Measurements from ENCODE around the gene PEPD.
A peak's percentile ranks its signal among the peaks of the same experiment; 100 is the strongest.

Gene PEPD

DNA sequence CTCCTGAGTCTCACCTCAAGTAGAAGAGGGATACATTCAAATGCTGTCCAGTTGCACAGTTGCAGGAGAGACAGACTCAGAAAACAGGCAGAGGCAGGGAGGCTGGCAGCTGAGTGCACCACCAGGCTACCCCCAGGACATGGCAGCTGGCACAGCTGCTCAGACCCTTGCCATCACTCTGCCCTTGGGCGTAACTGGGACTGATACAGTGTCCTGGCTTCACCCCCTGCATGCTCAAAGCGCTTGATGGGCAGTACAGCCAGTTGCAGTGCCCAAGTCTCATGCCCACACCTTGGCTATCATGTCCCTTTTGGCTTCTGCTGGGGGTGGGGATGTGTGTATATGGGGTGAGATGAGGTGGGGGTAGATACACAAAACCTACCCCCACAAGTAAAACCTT lies 5.5 kb upstream of the PEPD start:
- TF ChIP-seq, protein P1, sequence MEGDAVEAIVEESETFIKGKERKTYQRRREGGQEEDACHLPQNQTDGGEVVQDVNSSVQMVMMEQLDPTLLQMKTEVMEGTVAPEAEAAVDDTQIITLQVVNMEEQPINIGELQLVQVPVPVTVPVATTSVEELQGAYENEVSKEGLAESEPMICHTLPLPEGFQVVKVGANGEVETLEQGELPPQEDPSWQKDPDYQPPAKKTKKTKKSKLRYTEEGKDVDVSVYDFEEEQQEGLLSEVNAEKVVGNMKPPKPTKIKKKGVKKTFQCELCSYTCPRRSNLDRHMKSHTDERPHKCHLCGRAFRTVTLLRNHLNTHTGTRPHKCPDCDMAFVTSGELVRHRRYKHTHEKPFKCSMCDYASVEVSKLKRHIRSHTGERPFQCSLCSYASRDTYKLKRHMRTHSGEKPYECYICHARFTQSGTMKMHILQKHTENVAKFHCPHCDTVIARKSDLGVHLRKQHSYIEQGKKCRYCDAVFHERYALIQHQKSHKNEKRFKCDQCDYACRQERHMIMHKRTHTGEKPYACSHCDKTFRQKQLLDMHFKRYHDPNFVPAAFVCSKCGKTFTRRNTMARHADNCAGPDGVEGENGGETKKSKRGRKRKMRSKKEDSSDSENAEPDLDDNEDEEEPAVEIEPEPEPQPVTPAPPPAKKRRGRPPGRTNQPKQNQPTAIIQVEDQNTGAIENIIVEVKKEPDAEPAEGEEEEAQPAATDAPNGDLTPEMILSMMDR (IDR thresholded peaks at IDR 0.05; ENCODE audit: insufficient read depth, low read length, missing control alignments): no peak
- ChIA-PET CTCF (interaction anchor here (1.0 kb wide), 1 partner anchor 94 kb away, joined by 3 read pairs; no protein-coding TSS in a partner anchor), POLR2A (no interaction called here)
- H3K4me3 ChIP-seq (ENCODE audit: low read depth, low read length): no peak overlapping the region
- no peak for DNase-seq (ENCODE audit: low read depth, low spot score)

GRCh38 chr19:33524024-33524664 lies 2.6 kb upstream of the PEPD start:
- ChIA-PET CTCF (no interaction called here), POLR2A (no interaction called here)
- DNase-seq (ENCODE audit: low read depth, low spot score): no peak
- H3K4me3 ChIP-seq (ENCODE audit: low read depth, low read length): no peak overlapping the region
- TF ChIP-seq, protein P1 (IDR thresholded peaks at IDR 0.05; ENCODE audit: insufficient read depth, low read length, missing control alignments): no peak

DNA sequence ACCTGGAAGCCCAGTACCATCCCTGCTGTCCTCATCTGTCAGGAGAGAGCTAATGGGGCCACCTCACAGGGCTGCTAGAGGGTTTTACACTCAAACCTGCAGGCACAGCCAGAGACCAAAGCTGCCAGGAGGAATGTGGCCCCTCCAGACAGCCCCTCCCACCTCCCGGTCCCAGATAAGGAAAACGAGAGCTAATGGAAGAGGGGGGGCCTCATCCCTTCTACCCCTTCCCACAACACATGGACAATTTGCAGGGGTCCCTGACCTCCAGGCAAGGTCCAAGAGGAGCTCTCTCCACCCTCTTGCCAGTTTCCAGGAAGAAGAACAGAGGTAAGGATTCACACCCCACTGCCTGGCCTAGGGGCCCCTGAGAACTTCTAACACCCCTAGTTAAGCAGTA lies 1.6 kb upstream of the PEPD start:
- ChIA-PET CTCF (no interaction called here), POLR2A (no interaction called here)
- no peak overlapping the region for H3K4me3 ChIP-seq (ENCODE audit: low read depth, low read length)
- no peak for DNase-seq (ENCODE audit: low read depth, low spot score)
- TF ChIP-seq, protein P1 (IDR thresholded peaks at IDR 0.05; ENCODE audit: insufficient read depth, low read length, missing control alignments): no peak

DNA sequence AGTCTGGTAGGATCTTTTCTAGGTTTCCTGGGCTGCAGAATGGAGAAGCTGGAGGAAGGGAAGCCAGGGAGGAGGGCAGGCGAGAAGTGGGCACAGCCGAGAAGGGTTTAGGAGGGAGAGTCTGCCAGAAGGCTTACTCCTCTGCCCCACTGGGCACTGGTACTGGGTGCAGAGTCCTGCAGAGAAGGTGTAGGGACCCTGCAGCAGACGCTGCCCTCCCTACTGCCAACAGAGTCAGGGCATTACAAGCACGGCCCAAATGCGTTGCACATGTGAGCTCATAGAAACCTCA lies 726 bp upstream of the PEPD start:
- TF ChIP-seq, protein P1 (IDR thresholded peaks at IDR 0.05; ENCODE audit: insufficient read depth, low read length, missing control alignments): no peak
- ChIA-PET CTCF (no interaction called here), POLR2A (interaction anchor here (0.6 to 1.4 kb wide), 5 partner anchors 12 to 274 kb away, joined by 3 to 5 read pairs (median 3); partner anchors contain the start of gene KCTD15)
- no peak for DNase-seq (ENCODE audit: low read depth, low spot score)
- H3K4me3 ChIP-seq (ENCODE audit: low read depth, low read length): peak overlapping the region; percentile 87

DNA sequence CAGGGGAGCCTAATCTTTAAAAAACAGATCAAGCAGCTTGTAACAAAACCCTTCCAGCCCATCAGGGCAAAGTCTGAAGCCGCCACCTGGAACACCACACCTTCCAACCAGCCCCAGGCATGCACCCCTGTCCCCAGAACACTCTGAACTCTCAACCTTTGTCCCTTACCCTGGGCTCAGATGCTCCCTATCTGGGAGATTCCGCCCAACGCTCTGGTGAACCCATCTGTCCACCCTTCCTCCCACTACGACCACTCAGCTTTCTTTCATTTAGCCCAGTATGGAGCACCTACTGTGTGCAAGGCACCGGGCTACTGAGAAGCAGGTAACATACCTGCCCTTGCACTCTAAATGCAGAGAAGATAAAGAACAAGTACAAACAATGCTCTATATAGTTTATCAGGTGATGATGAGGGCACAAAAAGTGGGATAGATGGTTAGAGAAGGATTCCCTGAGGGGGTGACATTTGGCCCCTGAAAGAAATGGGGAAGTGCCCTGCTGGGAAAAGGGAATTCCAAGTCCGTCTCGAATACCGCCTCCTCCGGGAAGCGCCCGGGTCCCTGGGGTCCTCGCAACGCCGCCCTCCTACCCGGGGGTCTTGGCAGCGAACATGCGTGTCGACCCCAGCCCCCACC lies 629 bp downstream of the PEPD start:
- H3K4me3 ChIP-seq (ENCODE audit: low read depth, low read length): peak overlapping the region; percentile 87
- TF ChIP-seq, protein P1 (IDR thresholded peaks at IDR 0.05; ENCODE audit: insufficient read depth, low read length, missing control alignments): no peak
- no peak for DNase-seq (ENCODE audit: low read depth, low spot score)
- ChIA-PET CTCF (interaction anchor here (1.2 kb wide), 2 partner anchors 10 to 274 kb away, joined by 3 to 4 read pairs; no protein-coding TSS in a partner anchor), POLR2A (interaction anchor here (1.0 to 1.4 kb wide), 4 partner anchors 9 to 247 kb away, joined by 3 to 5 read pairs (median 4); no protein-coding TSS in a partner anchor)

DNA sequence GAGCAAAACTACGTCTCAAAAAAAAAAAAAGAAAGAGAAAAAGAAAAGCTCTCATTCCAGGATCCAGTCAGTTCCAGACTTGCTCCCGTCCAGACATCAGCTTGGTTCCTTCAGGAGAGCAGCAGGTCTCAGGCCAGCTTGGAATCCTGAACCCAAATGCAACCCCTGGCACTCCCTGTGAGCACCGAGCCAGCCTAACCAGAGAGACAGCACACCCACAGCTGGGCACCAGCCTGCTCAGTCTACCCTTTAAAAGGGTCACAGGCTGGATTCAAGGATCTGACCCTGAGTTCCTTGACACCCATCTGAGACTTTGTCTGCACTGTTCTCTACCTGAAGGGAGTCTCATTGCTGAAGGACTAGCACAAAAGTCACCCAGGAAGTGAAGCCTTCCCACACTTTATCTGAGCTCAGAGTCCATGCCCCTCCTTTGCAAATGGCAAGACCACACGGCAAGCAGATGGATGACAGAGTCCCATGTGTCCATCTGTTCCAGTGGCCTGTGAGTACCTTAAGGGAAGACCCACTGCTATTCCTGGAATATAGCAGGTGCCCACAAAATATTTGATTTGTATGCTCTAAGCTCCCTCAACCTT lies 1.4 kb downstream of the PEPD start:
- no peak for DNase-seq (ENCODE audit: low read depth, low spot score)
- no peak overlapping the region; the same call in 1 of the 2 replicates for H3K4me3 ChIP-seq (ENCODE audit: low read depth, low read length)
- TF ChIP-seq, protein P1 (IDR thresholded peaks at IDR 0.05; ENCODE audit: insufficient read depth, low read length, missing control alignments): no peak
- CTCF ChIA-PET: interaction anchor here (1.2 kb wide), 3 partner anchors 10 to 275 kb away, joined by 3 to 4 read pairs (median 3); no protein-coding TSS in a partner anchor
- POLR2A ChIA-PET: no interaction called here
